22Rv1 (cell line): ENCODE results near the gene GPAT2.
"Not testable (repeated sequence)": the region's sequence is repeated elsewhere in the genome, so short reads cannot be mapped to it uniquely, and the experiment has no call there.

Experiments
- H3K27ac ChIP-seq: fragments of 450-650 bp; 2 replicates; pipeline ENCODE4 v1.5.1; 2017
- CTCF ChIP-seq: fragments of 450-650 bp; IDR thresholded peaks from 2 replicates; pipeline ENCODE4 v1.5.1; 2017; ENCODE audit warnings: mild to moderate bottlenecking
- ZFX ChIP-seq: fragments of 450-650 bp; IDR thresholded peaks from 2 replicates; pipeline ENCODE4 v1.6.1; 2017; ENCODE audit warnings: antibody characterized with exemption, borderline replicate concordance

The GPAT2 gene

GRCh38 chr2:96024336-96025193 lies 10.2 kb downstream of the GPAT2 start:
- TF ChIP-seq ZFX (no peak), CTCF (no peak)

GRCh38 chr2:96023701-96024100 lies 11.0 kb downstream of the GPAT2 start:
- not testable (repeated sequence) for H3K27ac ChIP-seq

More at GRCh38 chr2:96024336-96025193, 10.2 kb downstream of the GPAT2 start:
- H3K27ac ChIP-seq: no peak overlapping the region

- H3K27ac ChIP-seq: not testable (repeated sequence)
- TF ChIP-seq CTCF: peak; percentile 84
Observed at GRCh38 chr2:96022701-96023447, 11.8 kb downstream of the GPAT2 start.

GRCh38 chr2:96022126-96022525 lies 12.6 kb downstream of the GPAT2 start:
- not testable (repeated sequence) for H3K27ac ChIP-seq

- H3K27ac ChIP-seq: not testable (repeated sequence)
Observed at GRCh38 chr2:96021142-96021541, 13.6 kb downstream of the GPAT2 start.

- not testable (repeated sequence) for H3K27ac ChIP-seq
Observed at GRCh38 chr2:96019909-96020590, 14.7 kb downstream of the GPAT2 start.

GRCh38 chr2:96016321-96016720 lies 18.4 kb downstream of the GPAT2 start:
- H3K27ac ChIP-seq: not testable (repeated sequence)

- H3K27ac ChIP-seq: not testable (repeated sequence)
- TF ChIP-seq CTCF: peak; percentile 16; the same call in 1 of the 2 replicates
Observed at GRCh38 chr2:96012792-96013264, 21.9 kb downstream of the GPAT2 start.

GRCh38 chr2:96012086-96012791 lies 22.5 kb downstream of the GPAT2 start:
- H3K27ac ChIP-seq: not testable (repeated sequence)

- H3K27ac ChIP-seq: not testable (repeated sequence)
- peak; percentile 29 for TF ChIP-seq CTCF
Observed at GRCh38 chr2:96011129-96011455, 23.6 kb downstream of the GPAT2 start.

- not testable (repeated sequence) for H3K27ac ChIP-seq
Observed at GRCh38 chr2:96010320-96011128, 24.2 kb downstream of the GPAT2 start.

GRCh38 chr2:96009833-96010232 lies 24.9 kb downstream of the GPAT2 start:
- not testable (repeated sequence) for H3K27ac ChIP-seq

- not testable (repeated sequence) for H3K27ac ChIP-seq
Observed at GRCh38 chr2:96008051-96008450, 26.7 kb downstream of the GPAT2 start.

GRCh38 chr2:96006248-96006647 lies 28.5 kb downstream of the GPAT2 start:
- H3K27ac ChIP-seq: not testable (repeated sequence)
